ENCODE data around the gene ABI3.

DNA sequence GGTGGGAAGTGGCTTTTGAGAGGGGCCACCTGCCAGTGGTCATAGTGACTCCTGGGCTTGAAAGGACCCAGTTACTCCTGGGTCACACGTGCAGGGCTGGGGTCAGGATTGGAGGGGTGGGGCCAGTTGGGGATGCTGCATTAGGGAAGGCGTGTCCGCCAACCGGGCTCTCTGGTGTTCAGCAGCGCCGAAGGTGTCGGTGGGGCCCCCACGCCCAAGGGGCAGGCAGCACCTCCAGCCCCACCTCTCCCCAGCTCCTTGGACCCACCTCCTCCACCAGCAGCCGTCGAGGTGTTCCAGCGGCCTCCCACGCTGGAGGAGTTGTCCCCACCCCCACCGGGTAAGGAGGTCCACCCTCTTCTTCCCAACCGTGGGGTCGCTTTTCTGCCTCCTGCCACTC lies 9.5 kb downstream of the ABI3 start:
- TF ChIP-seq, protein P1, sequence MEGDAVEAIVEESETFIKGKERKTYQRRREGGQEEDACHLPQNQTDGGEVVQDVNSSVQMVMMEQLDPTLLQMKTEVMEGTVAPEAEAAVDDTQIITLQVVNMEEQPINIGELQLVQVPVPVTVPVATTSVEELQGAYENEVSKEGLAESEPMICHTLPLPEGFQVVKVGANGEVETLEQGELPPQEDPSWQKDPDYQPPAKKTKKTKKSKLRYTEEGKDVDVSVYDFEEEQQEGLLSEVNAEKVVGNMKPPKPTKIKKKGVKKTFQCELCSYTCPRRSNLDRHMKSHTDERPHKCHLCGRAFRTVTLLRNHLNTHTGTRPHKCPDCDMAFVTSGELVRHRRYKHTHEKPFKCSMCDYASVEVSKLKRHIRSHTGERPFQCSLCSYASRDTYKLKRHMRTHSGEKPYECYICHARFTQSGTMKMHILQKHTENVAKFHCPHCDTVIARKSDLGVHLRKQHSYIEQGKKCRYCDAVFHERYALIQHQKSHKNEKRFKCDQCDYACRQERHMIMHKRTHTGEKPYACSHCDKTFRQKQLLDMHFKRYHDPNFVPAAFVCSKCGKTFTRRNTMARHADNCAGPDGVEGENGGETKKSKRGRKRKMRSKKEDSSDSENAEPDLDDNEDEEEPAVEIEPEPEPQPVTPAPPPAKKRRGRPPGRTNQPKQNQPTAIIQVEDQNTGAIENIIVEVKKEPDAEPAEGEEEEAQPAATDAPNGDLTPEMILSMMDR (IDR thresholded peaks at IDR 0.05; ENCODE audit: low read length), result no peak; the same call in 1 of the 2 replicates
- no peak for TF ChIP-seq EZH2 (optimal IDR thresholded peaks at IDR 0.05; ENCODE audit: low read depth, low read length)
